Activated naive CD8-positive, alpha-beta T cell treated with anti-CD3 and anti-CD28 coated beads, Interleukin-2, amount 50 U/mL, for 24 hours (primary cell): ENCODE data around the gene TFB2M.

ENCODE experiments used
- ATAC-seq: fragments of 150-1000 bp; cut with Tn5 transposase; one replicate; pipeline ENCODE4 v1.10.0; 2021
- DNase-seq: peaks from one replicate; pipeline ENCODE4 v3.0.0; 2021
- H3K27ac Mint-ChIP-seq: one replicate; pipeline ENCODE4 v1.8.0; 2021; ENCODE audit warnings: mild to moderate bottlenecking, mixed read lengths
- H3K27me3 Mint-ChIP-seq: one replicate; pipeline ENCODE4 v1.8.0; 2021; ENCODE audit warnings: mixed read lengths
- H3K36me3 Mint-ChIP-seq: one replicate; pipeline ENCODE4 v1.8.0; 2021; ENCODE audit warnings: low read depth, mixed read lengths
- H3K4me1 Mint-ChIP-seq: one replicate; pipeline ENCODE4 v1.8.0; 2021; ENCODE audit warnings: mixed read lengths
- H3K4me3 Mint-ChIP-seq: one replicate; pipeline ENCODE4 v1.8.0; 2021; ENCODE audit warnings: mild to moderate bottlenecking, moderate library complexity, mixed read lengths
- H3K9me3 Mint-ChIP-seq: one replicate; pipeline ENCODE4 v1.8.0; 2021; ENCODE audit warnings: mixed read lengths

TFB2M gene

GRCh38 chr1:246519514-246519913 is 46.5 kb downstream of the TFB2M start:
- peaks cover 8% of the 10 kb centered on the region for H3K36me3 Mint-ChIP-seq
- no peak overlapping the region for H3K27ac Mint-ChIP-seq
- no peaks in the 10 kb centered on the region for H3K27me3 Mint-ChIP-seq
- H3K4me1 Mint-ChIP-seq: no peaks in the 10 kb centered on the region
- H3K9me3 Mint-ChIP-seq: peaks cover 15% of the 10 kb centered on the region
- ATAC-seq: no peak
- no peak overlapping the region for H3K4me3 Mint-ChIP-seq
- DNase-seq: no peak

DNA sequence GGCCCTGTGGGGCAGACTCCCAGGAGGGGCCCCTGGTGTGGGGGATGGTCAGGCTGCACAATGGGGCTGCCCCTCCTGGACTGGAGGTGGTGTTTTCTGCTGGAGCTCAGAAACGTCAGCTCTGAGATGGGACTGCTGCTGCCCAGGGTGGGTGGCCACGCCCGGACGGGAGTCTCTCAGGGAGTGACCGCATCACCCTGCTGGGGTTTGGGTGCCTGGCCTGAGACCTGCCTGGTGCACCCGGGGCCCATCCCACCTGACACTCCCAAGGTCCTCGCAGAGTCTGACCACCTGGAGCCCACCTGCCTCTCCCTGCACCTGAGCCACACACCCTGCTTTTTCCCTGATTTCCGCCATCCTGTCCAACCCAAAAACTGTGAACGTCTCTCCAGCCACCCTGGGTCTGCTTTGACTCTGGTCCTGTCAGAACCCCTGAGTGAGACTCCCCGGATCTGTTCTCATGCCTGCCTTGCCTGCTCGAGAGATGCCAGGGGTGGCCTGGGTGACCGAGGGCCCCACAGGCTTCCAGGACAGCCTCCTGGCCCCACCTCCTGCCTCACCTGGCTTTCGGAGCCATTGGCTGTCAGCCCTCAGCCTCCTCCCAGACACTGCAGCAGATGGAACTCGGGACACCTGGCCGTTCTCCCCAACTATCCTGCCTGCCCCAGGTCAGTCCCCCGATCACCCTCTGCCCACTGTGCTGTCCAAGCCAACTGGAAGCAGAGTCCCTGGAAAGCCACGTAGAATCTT is 47.4 kb downstream of the TFB2M start:
- H3K36me3 Mint-ChIP-seq: peaks cover 8% of the 10 kb centered on the region
- H3K4me3 Mint-ChIP-seq: no peak overlapping the region
- H3K9me3 Mint-ChIP-seq: peaks cover 17% of the 10 kb centered on the region
- no peaks in the 10 kb centered on the region for H3K4me1 Mint-ChIP-seq
- DNase-seq (no peak), ATAC-seq (no peak)
- H3K27ac Mint-ChIP-seq: no peak overlapping the region
- H3K27me3 Mint-ChIP-seq: no peaks in the 10 kb centered on the region

DNA sequence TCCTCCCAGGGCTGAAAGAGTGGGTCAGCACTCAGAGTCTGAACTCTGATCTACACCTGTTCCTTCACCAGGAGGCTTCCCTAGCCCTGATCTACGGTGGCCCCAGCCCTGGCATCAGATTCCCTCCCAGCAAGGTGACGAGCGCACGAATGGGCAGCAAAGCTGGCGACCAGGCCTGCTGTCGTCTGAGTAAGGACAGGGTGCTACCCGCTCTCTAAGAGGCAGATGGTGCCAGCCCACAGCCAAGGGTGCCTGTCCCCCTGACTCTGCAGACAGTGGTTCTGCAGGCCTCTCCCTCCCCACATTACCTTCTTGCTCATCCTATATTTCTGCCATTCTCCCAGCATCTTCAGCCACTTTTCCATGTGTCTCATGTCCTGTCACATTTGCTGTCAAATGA is 48.7 kb downstream of the TFB2M start:
- peaks cover 17% of the 10 kb centered on the region for H3K9me3 Mint-ChIP-seq
- peaks cover 8% of the 10 kb centered on the region for H3K36me3 Mint-ChIP-seq
- H3K4me1 Mint-ChIP-seq: no peaks in the 10 kb centered on the region
- DNase-seq (no peak), ATAC-seq (no peak)
- no peaks in the 10 kb centered on the region for H3K27me3 Mint-ChIP-seq
- H3K27ac Mint-ChIP-seq: no peak overlapping the region
- no peak overlapping the region for H3K4me3 Mint-ChIP-seq

GRCh38 chr1:246516126-246516525 is 49.9 kb downstream of the TFB2M start:
- no peaks in the 10 kb centered on the region for H3K4me1 Mint-ChIP-seq
- H3K4me3 Mint-ChIP-seq: no peak overlapping the region
- H3K27ac Mint-ChIP-seq: no peak overlapping the region
- DNase-seq (no peak), ATAC-seq (no peak)
- peaks cover 17% of the 10 kb centered on the region for H3K9me3 Mint-ChIP-seq
- no peaks in the 10 kb centered on the region for H3K27me3 Mint-ChIP-seq
- H3K36me3 Mint-ChIP-seq: peaks cover 8% of the 10 kb centered on the region

DNA sequence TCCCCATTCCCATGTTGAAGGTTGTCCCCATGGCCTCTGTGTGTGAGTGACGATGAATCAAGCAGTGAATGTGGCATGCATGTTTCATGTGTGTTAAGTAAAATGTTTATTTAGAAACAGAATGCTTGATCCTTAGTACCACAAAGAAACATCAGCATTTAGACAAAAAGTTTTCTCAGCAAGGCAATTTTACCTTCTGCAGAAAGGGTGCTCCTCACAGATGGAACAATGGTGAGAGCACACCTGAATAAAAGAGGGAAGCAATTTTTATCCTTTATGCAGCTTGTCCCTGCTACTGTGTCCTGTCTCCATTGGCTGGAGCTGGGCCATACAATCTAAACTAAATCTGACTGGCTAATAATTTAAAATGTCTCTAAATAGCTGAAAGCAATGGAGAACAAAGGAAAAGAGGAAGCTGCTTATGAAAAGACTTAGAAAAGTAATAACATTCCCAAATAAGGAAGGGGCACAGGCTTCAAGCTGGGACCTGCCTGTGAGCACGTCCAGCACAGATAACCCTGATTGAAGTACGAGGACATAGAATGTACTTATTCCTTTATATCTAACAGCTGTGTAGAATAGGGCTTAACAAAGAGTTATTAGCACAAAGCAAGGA is 50.6 kb downstream of the TFB2M start:
- no peak overlapping the region for H3K4me3 Mint-ChIP-seq
- H3K27ac Mint-ChIP-seq: no peak overlapping the region
- peaks cover 8% of the 10 kb centered on the region for H3K36me3 Mint-ChIP-seq
- no peak for ATAC-seq
- no peaks in the 10 kb centered on the region for H3K27me3 Mint-ChIP-seq
- no peaks in the 10 kb centered on the region for H3K4me1 Mint-ChIP-seq
- no peak for DNase-seq
- peaks cover 17% of the 10 kb centered on the region for H3K9me3 Mint-ChIP-seq

GRCh38 chr1:246513619-246514343 is 52.3 kb downstream of the TFB2M start:
- no peak overlapping the region for H3K27ac Mint-ChIP-seq
- H3K4me1 Mint-ChIP-seq: no peaks in the 10 kb centered on the region
- ATAC-seq (no peak), DNase-seq (no peak)
- peaks cover 17% of the 10 kb centered on the region for H3K9me3 Mint-ChIP-seq
- peaks cover 8% of the 10 kb centered on the region for H3K36me3 Mint-ChIP-seq
- H3K27me3 Mint-ChIP-seq: no peaks in the 10 kb centered on the region
- H3K4me3 Mint-ChIP-seq: no peak overlapping the region

- H3K4me3 Mint-ChIP-seq: no peak overlapping the region
- no peaks in the 10 kb centered on the region for H3K27me3 Mint-ChIP-seq
- DNase-seq (no peak), ATAC-seq (no peak)
- peaks cover 17% of the 10 kb centered on the region for H3K9me3 Mint-ChIP-seq
- H3K4me1 Mint-ChIP-seq: no peaks in the 10 kb centered on the region
- no peak overlapping the region for H3K27ac Mint-ChIP-seq
- H3K36me3 Mint-ChIP-seq: peaks cover 8% of the 10 kb centered on the region
Observed at GRCh38 chr1:246513041-246513440, 53.0 kb downstream of the TFB2M start.

GRCh38 chr1:246512635-246513034 is 53.4 kb downstream of the TFB2M start:
- H3K27me3 Mint-ChIP-seq: no peaks in the 10 kb centered on the region
- no peak overlapping the region for H3K4me3 Mint-ChIP-seq
- H3K4me1 Mint-ChIP-seq: peaks cover 3% of the 10 kb centered on the region
- no peak for DNase-seq
- H3K36me3 Mint-ChIP-seq: peaks cover 8% of the 10 kb centered on the region
- H3K9me3 Mint-ChIP-seq: peaks cover 17% of the 10 kb centered on the region
- ATAC-seq: no peak
- no peak overlapping the region for H3K27ac Mint-ChIP-seq

GRCh38 chr1:246512230-246512629 is 53.8 kb downstream of the TFB2M start:
- H3K27me3 Mint-ChIP-seq: no peaks in the 10 kb centered on the region
- peaks cover 8% of the 10 kb centered on the region for H3K36me3 Mint-ChIP-seq
- H3K4me3 Mint-ChIP-seq: no peak overlapping the region
- peaks cover 17% of the 10 kb centered on the region for H3K9me3 Mint-ChIP-seq
- H3K27ac Mint-ChIP-seq: no peak overlapping the region
- peaks cover 8% of the 10 kb centered on the region for H3K4me1 Mint-ChIP-seq
- DNase-seq (no peak), ATAC-seq (no peak)

GRCh38 chr1:246511203-246511602 is 54.9 kb downstream of the TFB2M start:
- H3K9me3 Mint-ChIP-seq: peaks cover 14% of the 10 kb centered on the region
- peaks cover 6% of the 10 kb centered on the region for H3K36me3 Mint-ChIP-seq
- ATAC-seq (no peak), DNase-seq (no peak)
- H3K4me1 Mint-ChIP-seq: peaks cover 10% of the 10 kb centered on the region
- no peak overlapping the region for H3K4me3 Mint-ChIP-seq
- no peaks in the 10 kb centered on the region for H3K27me3 Mint-ChIP-seq
- no peak overlapping the region for H3K27ac Mint-ChIP-seq

DNA sequence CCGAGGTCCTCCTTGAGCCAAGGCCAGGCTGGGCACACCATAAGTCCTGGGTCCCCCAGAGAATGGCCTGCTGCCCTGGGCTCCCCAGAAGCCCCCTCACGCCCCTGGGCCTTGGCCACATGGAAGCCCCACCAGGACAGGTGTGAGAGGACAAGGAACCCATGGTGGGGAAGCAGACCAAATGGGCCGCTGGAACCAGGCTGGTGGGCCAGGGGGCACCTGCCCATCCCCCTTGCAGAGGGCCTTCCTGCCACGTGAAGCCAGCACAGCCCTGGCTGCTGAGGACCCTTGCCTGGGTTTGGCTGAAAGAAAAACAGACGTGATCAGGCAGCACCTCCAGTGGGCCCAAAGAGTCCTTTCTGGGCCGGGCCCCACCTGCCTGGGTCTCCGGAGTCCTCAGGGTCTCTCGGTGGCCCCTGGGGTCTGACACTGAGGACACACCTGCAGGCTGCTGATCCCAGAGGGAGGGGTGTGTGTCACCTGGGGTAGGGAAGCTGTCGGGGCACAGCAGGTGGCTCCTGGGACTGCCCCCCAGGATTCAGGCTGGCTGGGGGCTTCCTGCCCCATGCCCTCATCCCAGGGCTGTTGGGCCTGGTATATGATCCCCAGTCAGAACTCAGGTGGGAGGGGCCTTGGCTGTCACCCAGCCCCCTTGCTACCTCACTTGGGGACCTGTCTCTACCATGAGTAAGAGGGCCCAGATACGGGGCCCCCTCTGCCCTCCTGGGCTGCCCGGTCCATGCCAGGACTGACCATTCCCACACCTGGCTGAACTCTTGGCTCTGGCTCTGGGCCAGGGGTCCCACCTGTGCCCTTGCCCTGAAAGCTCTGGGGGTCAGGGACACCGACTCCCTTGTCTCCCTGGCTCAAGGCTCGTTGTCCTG is 55.7 kb downstream of the TFB2M start:
- no peaks in the 10 kb centered on the region for H3K27me3 Mint-ChIP-seq
- H3K4me1 Mint-ChIP-seq: peaks cover 19% of the 10 kb centered on the region
- no peak overlapping the region for H3K4me3 Mint-ChIP-seq
- no peak for ATAC-seq
- H3K9me3 Mint-ChIP-seq: peaks cover 8% of the 10 kb centered on the region
- no peak overlapping the region for H3K27ac Mint-ChIP-seq
- no peak for DNase-seq
- peaks cover 6% of the 10 kb centered on the region for H3K36me3 Mint-ChIP-seq

DNA sequence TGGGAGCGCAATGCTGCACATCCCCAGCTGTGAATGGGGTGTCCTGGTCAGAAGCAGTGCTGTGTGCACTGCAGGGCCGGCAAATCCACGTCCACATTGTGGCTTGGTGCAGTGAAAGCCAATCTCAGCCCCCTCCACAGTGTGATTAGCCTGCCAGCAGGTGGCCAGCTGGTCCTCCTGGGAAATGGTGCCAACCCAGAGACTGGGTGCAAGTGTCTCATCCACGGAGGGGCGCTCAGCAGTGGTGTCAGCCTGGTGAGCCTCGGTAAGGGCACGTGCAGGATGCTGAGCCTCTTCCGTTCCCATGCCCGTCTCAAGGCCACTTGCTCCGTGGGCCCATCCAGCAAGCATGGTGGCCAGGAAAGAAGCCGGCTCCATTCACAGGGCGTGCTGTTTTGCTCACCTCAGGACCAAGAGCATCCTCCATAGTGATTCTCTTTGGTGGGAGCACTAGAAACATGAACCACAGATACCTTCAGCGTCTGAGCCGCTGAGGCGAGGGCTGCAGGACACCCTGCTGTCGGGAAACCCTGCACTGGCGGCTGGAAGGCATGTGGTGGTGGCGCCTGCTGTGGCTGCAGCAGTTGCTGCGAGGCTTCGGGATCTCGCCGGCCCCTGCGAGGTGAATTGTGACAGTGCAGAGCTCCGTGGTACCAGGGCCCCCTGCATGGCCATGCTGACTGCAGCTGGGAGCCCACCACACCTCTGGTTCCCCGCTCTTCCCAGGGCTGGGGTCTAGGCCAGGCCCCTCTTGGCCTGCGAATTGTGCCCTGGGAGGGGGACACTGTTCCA is 57.0 kb downstream of the TFB2M start:
- DNase-seq (no peak), ATAC-seq (no peak)
- H3K27me3 Mint-ChIP-seq: no peaks in the 10 kb centered on the region
- H3K27ac Mint-ChIP-seq: no peak overlapping the region
- H3K4me3 Mint-ChIP-seq: no peak overlapping the region
- no peaks in the 10 kb centered on the region for H3K9me3 Mint-ChIP-seq
- peaks cover 2% of the 10 kb centered on the region for H3K36me3 Mint-ChIP-seq
- H3K4me1 Mint-ChIP-seq: peaks cover 25% of the 10 kb centered on the region

GRCh38 chr1:246506674-246507481 is 59.2 kb downstream of the TFB2M start, which contains the start of gene SMYD3:
Gene SMYD3 (minus strand): TSS chr1:246507279.
- DNase-seq: peak; percentile 84
- no peaks in the 10 kb centered on the region for H3K27me3 Mint-ChIP-seq
- ATAC-seq: peak; percentile 91
- peak within 1 kb of the TSS; percentile 88 for H3K4me3 Mint-ChIP-seq
- H3K4me1 Mint-ChIP-seq: peaks cover 25% of the 10 kb centered on the region
- H3K9me3 Mint-ChIP-seq: no peaks in the 10 kb centered on the region
- H3K27ac Mint-ChIP-seq: peak within 1 kb of the TSS; percentile 84
- H3K36me3 Mint-ChIP-seq: peaks cover 4% of the 10 kb centered on the region
